HG03095 (cell line): ENCODE measurements around the gene ZYX.
A peak's percentile ranks its signal among the peaks of the same experiment; 100 is the strongest.
"Not testable (repeated sequence)": the region's sequence is repeated elsewhere in the genome, so short reads cannot be mapped to it uniquely, and the experiment has no call there.

Experiments
- ATAC-seq: cut with Tn5 transposase; IDR thresholded peaks from one replicate; pipeline ENCODE4 v1.9.1; 2021; ENCODE audit warnings: moderate library complexity; ENCODE audit not compliant: unreplicated experiment

The ZYX gene

GRCh38 chr7:143416565-143417149 is 35.5 kb downstream of the ZYX start:
- ATAC-seq = no peak

- ATAC-seq = no peak
Measured at GRCh38 chr7:143417734-143418383, 36.7 kb downstream of the ZYX start.

- ATAC-seq = no peak
Measured at GRCh38 chr7:143418681-143419458, 37.7 kb downstream of the ZYX start.

GRCh38 chr7:143419880-143420279 is 38.7 kb downstream of the ZYX start:
- no peak for ATAC-seq

GRCh38 chr7:143420624-143421023 is 39.5 kb downstream of the ZYX start:
- not testable (repeated sequence) for ATAC-seq

GRCh38 chr7:143422033-143422432 is 40.9 kb downstream of the ZYX start:
- ATAC-seq = no peak

GRCh38 chr7:143424476-143424875 is 43.3 kb downstream of the ZYX start:
- ATAC-seq = not testable (repeated sequence)

- ATAC-seq = no peak
Measured at GRCh38 chr7:143426479-143427142, 45.5 kb downstream of the ZYX start.

- ATAC-seq = no peak
Measured at GRCh38 chr7:143429770-143430698, 48.9 kb downstream of the ZYX start.

GRCh38 chr7:143431109-143431508 is 50.0 kb downstream of the ZYX start:
- no peak for ATAC-seq

GRCh38 chr7:143433759-143434158 is 52.6 kb downstream of the ZYX start:
- ATAC-seq = no peak

- no peak for ATAC-seq
Measured at GRCh38 chr7:143434660-143435059, 53.5 kb downstream of the ZYX start.

- no peak for ATAC-seq
Measured at GRCh38 chr7:143435266-143435665, 54.1 kb downstream of the ZYX start.

- ATAC-seq = peak; percentile 84
Measured at GRCh38 chr7:143436325-143436946, 55.3 kb downstream of the ZYX start.

GRCh38 chr7:143437578-143437977 is 56.4 kb downstream of the ZYX start:
- ATAC-seq = no peak

GRCh38 chr7:143439866-143440265 is 58.7 kb downstream of the ZYX start:
- ATAC-seq = no peak
